ENCODE measurements around the gene DYNC1LI1. TPM values are rescaled to one million over a fixed set of nuclear protein-coding genes. Genes with fewer than 3 reads are reported as not detected.

The DYNC1LI1 gene
- total RNA-seq, 3 donors from 2014 or later, result 25.3 to 35.7 (median 31.8) TPM

GRCh38 chr3:32601722-32602121 lies 31.1 kb upstream of the DYNC1LI1 start:
- Histone ChIP-seq H3K36me3 (no peaks in the 10 kb centered on the region), H3K27me3 (no peaks in the 10 kb centered on the region), H3K4me1 (no peaks in the 10 kb centered on the region), H3K4me3 (no peak overlapping the region), H3K27ac (no peak overlapping the region), H3K9me3 (no peaks in the 10 kb centered on the region)
- TF ChIP-seq POLR2A (IDR thresholded peaks at IDR 0.05), result no peak
- TF ChIP-seq POLR2AphosphoS5 (IDR thresholded peaks at IDR 0.05), result no peak
- no peak for TF ChIP-seq CTCF (IDR thresholded peaks at IDR 0.05)
- DNase-seq (ENCODE audit: low spot score in 2 of 2), result no peak
- intact Hi-C loops (cut with DNase I; ENCODE audit: low total_unique reads), result no loop called here

- intact Hi-C loops (cut with DNase I; ENCODE audit: low total_unique reads), result no loop called here
- Histone ChIP-seq H3K9me3 (no peaks in the 10 kb centered on the region), H3K27ac (no peak overlapping the region), H3K27me3 (no peaks in the 10 kb centered on the region), H3K36me3 (no peaks in the 10 kb centered on the region), H3K4me1 (no peaks in the 10 kb centered on the region), H3K4me3 (no peak overlapping the region)
- no peak for TF ChIP-seq CTCF (IDR thresholded peaks at IDR 0.05)
- no peak for DNase-seq (ENCODE audit: low spot score in 2 of 2)
Observed at GRCh38 chr3:32597656-32598055, 27.0 kb upstream of the DYNC1LI1 start.

GRCh38 chr3:32596909-32597369 lies 26.3 kb upstream of the DYNC1LI1 start:
- Histone ChIP-seq H3K9me3 (no peaks in the 10 kb centered on the region), H3K4me1 (no peaks in the 10 kb centered on the region), H3K27ac (no peak overlapping the region), H3K4me3 (no peak overlapping the region), H3K27me3 (no peaks in the 10 kb centered on the region), H3K36me3 (no peaks in the 10 kb centered on the region)
- intact Hi-C loops (cut with DNase I; ENCODE audit: low total_unique reads), result no loop called here
- no peak for DNase-seq (ENCODE audit: low spot score in 2 of 2)
- TF ChIP-seq POLR2AphosphoS5 (IDR thresholded peaks at IDR 0.05) (no peak), POLR2A (IDR thresholded peaks at IDR 0.05) (no peak), CTCF (IDR thresholded peaks at IDR 0.05) (no peak)

GRCh38 chr3:32596282-32596908 lies 25.7 kb upstream of the DYNC1LI1 start:
- Histone ChIP-seq H3K9me3 (no peaks in the 10 kb centered on the region), H3K27ac (no peak overlapping the region), H3K4me1 (no peaks in the 10 kb centered on the region), H3K4me3 (no peak overlapping the region), H3K36me3 (no peaks in the 10 kb centered on the region), H3K27me3 (no peaks in the 10 kb centered on the region)
- DNase-seq (ENCODE audit: low spot score in 2 of 2), result no peak
- TF ChIP-seq POLR2A (IDR thresholded peaks at IDR 0.05), result no peak
- TF ChIP-seq POLR2AphosphoS5 (IDR thresholded peaks at IDR 0.05), result no peak
- TF ChIP-seq CTCF (IDR thresholded peaks at IDR 0.05), result no peak
- intact Hi-C loops (cut with DNase I; ENCODE audit: low total_unique reads), result no loop called here

GRCh38 chr3:32595323-32595722 lies 24.7 kb upstream of the DYNC1LI1 start:
- intact Hi-C loops (cut with DNase I; ENCODE audit: low total_unique reads), result no loop called here
- H3K4me1 ChIP-seq, result no peaks in the 10 kb centered on the region

More at GRCh38 chr3:32595323-32595722, 24.7 kb upstream of the DYNC1LI1 start:
- no peaks in the 10 kb centered on the region for H3K9me3 ChIP-seq
- no peak overlapping the region for H3K27ac ChIP-seq
- TF ChIP-seq POLR2AphosphoS5 (IDR thresholded peaks at IDR 0.05) (no peak), CTCF (IDR thresholded peaks at IDR 0.05) (no peak), POLR2A (IDR thresholded peaks at IDR 0.05) (no peak)
- DNase-seq (ENCODE audit: low spot score in 2 of 2), result no peak
- no peaks in the 10 kb centered on the region for H3K27me3 ChIP-seq
- H3K36me3 ChIP-seq, result no peaks in the 10 kb centered on the region
- H3K4me3 ChIP-seq, result no peak overlapping the region
